Coronary artery (tissue), 2 donors: ENCODE measurements around the gene TIMP2.
A peak's percentile ranks its signal among the peaks of the same experiment; 100 is the strongest.

Source experiments
- DNase-seq: peaks from one replicate; pipeline ENCODE4 v3.0.0-alpha.2; 2017; ENCODE audit warnings: low spot score
- H3K27ac ChIP-seq, 2 donors: fragments of 200-600 bp; sonication (generic); one replicate each; pipeline ENCODE4 v1.5.1; 2016 to 2019
- H3K4me3 ChIP-seq: fragments of 200-600 bp; sonication (generic); 2 replicates; pipeline ENCODE4 v1.5.1; 2016; ENCODE audit warnings: mild to moderate bottlenecking, moderate library complexity
- CTCF ChIP-seq: fragments of 200-600 bp; sonication (generic); IDR thresholded peaks from one replicate; pipeline ENCODE4 v1.5.1; 2019; ENCODE audit warnings: antibody characterized with exemption

The TIMP2 gene

GRCh38 chr17:78888941-78889518 is 36.2 kb downstream of the TIMP2 start:
- no peak overlapping the region for H3K4me3 ChIP-seq
- DNase-seq: no peak
- no peak overlapping the region for H3K27ac ChIP-seq
- no peak for TF ChIP-seq CTCF

DNA sequence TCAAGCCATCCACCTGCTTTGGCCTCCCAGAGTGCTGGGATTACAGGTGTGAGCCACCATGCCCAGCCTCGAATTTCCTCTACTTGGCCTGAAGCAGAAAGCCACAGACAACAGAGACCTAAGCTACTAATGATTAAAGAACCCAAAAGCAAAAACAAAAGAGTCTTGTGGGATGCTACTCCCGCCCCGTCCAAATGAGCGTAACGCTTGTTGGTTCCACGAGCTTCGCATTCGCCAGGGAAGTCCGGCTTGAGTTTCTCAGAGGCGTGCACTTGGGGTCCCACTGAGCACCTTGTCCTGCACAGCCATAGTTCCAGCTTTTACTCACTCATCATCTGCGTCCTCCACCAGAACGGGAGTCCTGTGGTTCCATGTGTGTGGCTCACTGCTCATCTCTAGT is 38.2 kb downstream of the TIMP2 start:
- no peak overlapping the region for H3K27ac ChIP-seq
- TF ChIP-seq CTCF: no peak
- no peak for DNase-seq
- H3K4me3 ChIP-seq: no peak overlapping the region

- no peak for DNase-seq
- TF ChIP-seq CTCF: no peak
- Histone ChIP-seq H3K27ac (peak overlapping the region; percentile 80 to 96), H3K4me3 (no peak overlapping the region)
These were observed 39.2 kb downstream of the TIMP2 start for GRCh38 chr17:78885956-78886355.

DNA sequence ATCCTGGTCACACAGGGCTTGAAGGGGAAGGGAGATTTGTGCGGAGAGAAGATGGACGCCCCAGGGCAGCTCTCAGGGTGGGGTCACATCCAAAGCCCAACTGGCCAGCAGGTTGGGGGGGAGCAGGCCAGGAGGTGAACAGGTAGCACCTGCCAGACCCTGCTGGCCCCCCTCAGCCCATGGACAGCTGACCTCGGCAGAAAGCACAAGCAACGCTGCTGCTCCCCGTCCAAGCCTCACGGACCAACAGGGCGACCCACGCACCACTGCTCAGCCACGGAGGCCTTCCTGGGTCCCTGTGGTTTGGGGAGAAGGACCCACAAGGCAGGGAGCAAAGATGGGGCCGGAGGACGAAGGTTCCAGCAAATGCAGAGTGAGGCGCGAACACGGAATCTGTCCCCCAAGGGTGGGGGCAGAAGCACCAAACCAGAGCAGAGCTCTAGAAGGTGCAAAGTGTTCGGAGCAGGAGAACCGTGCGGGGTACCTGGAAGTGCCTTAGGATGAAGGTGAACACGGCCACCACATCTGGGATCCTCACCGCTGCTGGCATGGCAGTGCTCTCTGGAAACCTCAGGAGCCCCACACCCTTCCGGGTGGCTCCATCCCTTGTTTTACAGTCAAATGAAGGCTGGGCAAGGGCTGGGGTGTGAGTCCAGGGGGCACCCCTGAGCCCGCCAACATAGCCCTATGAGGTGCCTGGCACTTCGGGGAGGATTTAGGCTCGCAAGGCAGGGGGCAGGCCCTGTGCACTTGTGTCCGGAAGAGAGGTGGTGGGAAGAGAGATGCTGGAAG is 40.1 kb downstream of the TIMP2 start:
- H3K4me3 ChIP-seq: peak overlapping the region; percentile 68
- no peak for DNase-seq
- peak overlapping the region; percentile 80 to 96 for H3K27ac ChIP-seq
- TF ChIP-seq CTCF: no peak

DNA sequence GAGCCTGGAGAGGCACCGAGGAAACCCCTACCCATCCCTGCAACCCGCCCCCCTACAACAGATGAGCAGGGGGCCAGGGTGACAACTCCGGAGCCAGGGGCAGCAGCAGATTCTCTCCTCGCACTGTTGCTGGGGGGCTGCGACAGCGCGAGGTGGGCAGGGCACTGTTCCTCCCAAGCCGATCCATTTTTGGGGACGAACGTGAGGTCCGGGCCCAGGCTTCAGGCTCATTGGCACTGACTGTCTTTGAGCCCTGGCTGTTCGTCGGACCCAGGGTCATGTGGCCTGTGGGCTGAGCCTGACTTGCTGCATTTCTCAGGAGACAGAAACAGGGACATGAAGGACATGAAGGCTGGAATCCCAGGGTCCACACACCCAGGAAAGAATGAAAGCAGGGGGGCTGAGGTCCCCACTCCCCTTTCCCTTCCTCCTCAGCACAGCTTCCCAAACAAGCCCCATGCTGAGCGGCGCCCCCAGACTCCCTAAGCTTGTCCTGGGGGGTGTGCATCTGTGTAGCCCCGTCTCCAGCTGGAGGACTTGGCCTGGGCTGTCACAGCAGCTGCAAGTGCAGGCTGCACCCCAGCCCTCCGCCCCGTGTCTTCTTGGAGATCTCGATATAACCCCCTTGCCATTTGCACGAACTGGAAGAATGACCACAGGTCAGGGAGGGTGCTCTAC is 40.9 kb downstream of the TIMP2 start:
- DNase-seq: no peak
- Histone ChIP-seq H3K4me3 (peak overlapping the region; percentile 68), H3K27ac (peak overlapping the region; percentile 80 to 96)
- no peak for TF ChIP-seq CTCF

DNA sequence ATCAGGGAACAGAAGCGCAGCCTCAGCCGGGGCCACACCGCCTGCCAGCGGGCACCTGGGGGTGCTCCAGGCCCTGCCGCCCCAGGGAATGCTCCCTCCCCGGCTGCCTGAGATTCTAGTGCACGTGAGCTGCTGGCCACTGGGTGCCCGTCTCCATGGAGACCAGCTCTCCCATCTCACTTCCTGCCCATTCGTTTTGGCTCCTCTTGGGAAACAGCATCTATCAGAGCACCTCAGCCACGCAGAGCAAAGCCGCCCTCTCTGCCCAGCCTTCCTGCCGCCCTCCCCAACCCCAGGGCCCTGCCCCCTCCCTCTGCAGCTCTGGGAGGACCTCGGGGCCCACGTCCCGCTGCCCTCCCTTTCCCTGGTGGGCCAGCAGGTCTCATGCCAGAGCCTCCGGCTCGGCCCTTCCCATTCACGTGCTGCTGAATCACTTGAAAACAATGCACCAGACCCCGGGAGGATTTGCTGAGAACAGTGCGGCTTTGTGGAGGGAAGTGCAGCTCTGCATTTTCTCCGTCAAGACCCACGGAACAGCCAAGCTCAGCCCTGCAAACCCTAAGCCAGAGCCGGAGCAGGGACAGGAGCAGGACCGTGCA is 41.6 kb downstream of the TIMP2 start:
- no peak for TF ChIP-seq CTCF
- Histone ChIP-seq H3K27ac (peak overlapping the region; percentile 80 to 96), H3K4me3 (peak overlapping the region; percentile 68)
- DNase-seq: peak; percentile 94
